DOHH2 (cell line): ENCODE measurements around the gene MTM1.

Experiments
- H3F3A ChIP-seq: fragments of 200-600 bp; sonication (generic), shearing (Covaris generic); 2 replicates; pipeline ENCODE4 v1.6.0; 2016; ENCODE audit warnings: antibody characterized with exemption, mild to moderate bottlenecking; ENCODE audit not compliant: control insufficient read depth, insufficient read depth
- H3K27ac ChIP-seq: fragments of 200-600 bp; sonication (generic); 2 replicates; pipeline ENCODE4 v1.5.1; 2014; ENCODE audit warnings: low read depth, mild to moderate bottlenecking, low read length, moderate library complexity
- H3K27me3 ChIP-seq: fragments of 200-600 bp; sonication (generic); 2 replicates; pipeline ENCODE4 v1.6.1; 2014; ENCODE audit warnings: mild to moderate bottlenecking, low read length, mixed read lengths; ENCODE audit not compliant: control insufficient read depth
- H3K36me3 ChIP-seq: fragments of 200-600 bp; sonication (generic); 2 replicates; pipeline ENCODE4 v1.6.1; 2014; ENCODE audit warnings: mild to moderate bottlenecking, low read length, moderate library complexity, mixed read lengths; ENCODE audit not compliant: control insufficient read depth
- H3K4me1 ChIP-seq: fragments of 200-600 bp; sonication (generic); 2 replicates; pipeline ENCODE4 v1.6.1; 2014; ENCODE audit warnings: mild to moderate bottlenecking, low read length, mixed read lengths; ENCODE audit not compliant: control insufficient read depth
- H3K4me2 ChIP-seq: fragments of 200-600 bp; sonication (generic); 2 replicates; pipeline ENCODE4 v1.6.0; 2014; ENCODE audit warnings: mild to moderate bottlenecking, low read length, moderate library complexity
- H3K4me3 ChIP-seq: fragments of 200-600 bp; sonication (generic); 2 replicates; pipeline ENCODE4 v1.5.1; 2014; ENCODE audit warnings: mild to moderate bottlenecking, low read length, mixed read lengths
- H3K79me2 ChIP-seq: fragments of 200-600 bp; sonication (generic); 2 replicates; pipeline ENCODE4 v1.6.1; 2014; ENCODE audit warnings: mild to moderate bottlenecking, low read length, mixed read lengths; ENCODE audit not compliant: control insufficient read depth
- H3K9me2 ChIP-seq: fragments of 200-600 bp; sonication (generic); replicated peaks from 2 replicates; pipeline ENCODE4 v1.6.1; 2014; ENCODE audit warnings: mild to moderate bottlenecking, low read length, mixed read lengths; ENCODE audit not compliant: control insufficient read depth
- H3K9me3 ChIP-seq: fragments of 200-600 bp; sonication (generic); 2 replicates; pipeline ENCODE4 v1.6.1; 2014; ENCODE audit warnings: antibody characterized with exemption, low read length, mixed read lengths; ENCODE audit not compliant: control insufficient read depth, insufficient read depth
- H4K20me1 ChIP-seq: fragments of 200-600 bp; sonication (generic); 2 replicates; pipeline ENCODE4 v1.6.0; 2014; ENCODE audit warnings: low read depth, mild to moderate bottlenecking, antibody characterized with exemption, low read length, moderate library complexity; ENCODE audit not compliant: control insufficient read depth, insufficient read depth
- EZH2phosphoT487 ChIP-seq: fragments of 200-600 bp; sonication (generic); IDR thresholded peaks from 2 replicates; pipeline ENCODE4 v1.6.1; 2017; ENCODE audit warnings: borderline replicate concordance, mild to moderate bottlenecking, antibody characterized with exemption, low read length, moderate library complexity, mixed read lengths
- TF ChIP-seq, protein P1 (sequence below): fragments of 200-600 bp; sonication (generic); IDR thresholded peaks from one replicate; pipeline ENCODE4 v1.5.1; 2014; ENCODE audit warnings: antibody characterized with exemption, mild to moderate bottlenecking, low read depth, low read length; ENCODE audit not compliant: poor library complexity, severe bottlenecking

MTM1 gene

DNA sequence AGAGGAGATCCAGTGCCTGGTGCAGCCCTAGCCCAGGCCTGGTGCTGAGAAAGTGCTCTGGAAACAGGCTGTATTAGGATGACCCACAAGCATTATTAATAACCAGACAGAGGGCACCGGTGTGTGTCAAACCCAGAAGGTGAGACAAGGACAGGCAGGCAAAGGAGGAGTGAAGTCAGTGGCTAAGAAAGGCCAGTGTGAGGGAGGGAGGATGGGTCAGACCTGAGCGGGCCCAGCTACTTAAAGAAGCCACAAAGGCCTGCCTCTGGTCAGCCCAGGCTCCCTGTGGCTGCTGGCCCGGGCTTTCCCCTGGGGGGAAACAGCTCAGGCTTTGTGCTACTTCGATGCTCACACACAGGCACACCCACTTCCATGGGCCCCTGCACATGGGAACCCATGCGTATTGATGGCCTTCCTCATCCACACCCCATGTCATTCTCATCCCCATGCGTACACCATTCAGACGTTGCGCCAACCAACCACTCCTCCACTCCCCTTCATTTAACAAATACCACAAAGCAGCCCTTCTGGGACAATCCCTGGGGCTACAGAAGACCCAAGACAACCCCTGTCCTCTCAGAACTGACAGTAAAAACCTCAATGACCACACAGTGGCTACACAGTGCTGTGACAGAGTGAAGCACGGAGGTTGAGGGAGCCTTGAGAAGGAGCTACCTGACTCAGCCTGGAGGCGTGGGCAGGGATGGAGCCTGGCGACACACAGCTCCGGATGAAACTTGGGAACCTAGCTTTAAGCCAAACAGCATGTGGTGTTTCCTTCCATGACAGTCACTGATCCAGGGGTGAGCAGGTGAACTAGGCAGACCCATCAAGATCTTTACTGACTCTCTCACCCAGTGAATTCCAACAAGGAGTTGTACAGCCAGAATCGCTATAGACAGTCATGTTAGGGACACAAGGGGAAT, 24.9 kb upstream of the MTM1 start:
- H3K9me3 ChIP-seq: no peaks in the 10 kb centered on the region
- no peaks in the 10 kb centered on the region for H3K79me2 ChIP-seq
- no peaks in the 10 kb centered on the region for H3K27me3 ChIP-seq
- no peak overlapping the region for H3K4me2 ChIP-seq
- H3K4me3 ChIP-seq: no peak overlapping the region
- H3K36me3 ChIP-seq: no peaks in the 10 kb centered on the region
- TF ChIP-seq, protein P1, sequence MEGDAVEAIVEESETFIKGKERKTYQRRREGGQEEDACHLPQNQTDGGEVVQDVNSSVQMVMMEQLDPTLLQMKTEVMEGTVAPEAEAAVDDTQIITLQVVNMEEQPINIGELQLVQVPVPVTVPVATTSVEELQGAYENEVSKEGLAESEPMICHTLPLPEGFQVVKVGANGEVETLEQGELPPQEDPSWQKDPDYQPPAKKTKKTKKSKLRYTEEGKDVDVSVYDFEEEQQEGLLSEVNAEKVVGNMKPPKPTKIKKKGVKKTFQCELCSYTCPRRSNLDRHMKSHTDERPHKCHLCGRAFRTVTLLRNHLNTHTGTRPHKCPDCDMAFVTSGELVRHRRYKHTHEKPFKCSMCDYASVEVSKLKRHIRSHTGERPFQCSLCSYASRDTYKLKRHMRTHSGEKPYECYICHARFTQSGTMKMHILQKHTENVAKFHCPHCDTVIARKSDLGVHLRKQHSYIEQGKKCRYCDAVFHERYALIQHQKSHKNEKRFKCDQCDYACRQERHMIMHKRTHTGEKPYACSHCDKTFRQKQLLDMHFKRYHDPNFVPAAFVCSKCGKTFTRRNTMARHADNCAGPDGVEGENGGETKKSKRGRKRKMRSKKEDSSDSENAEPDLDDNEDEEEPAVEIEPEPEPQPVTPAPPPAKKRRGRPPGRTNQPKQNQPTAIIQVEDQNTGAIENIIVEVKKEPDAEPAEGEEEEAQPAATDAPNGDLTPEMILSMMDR: no peak
- no peak for TF ChIP-seq EZH2phosphoT487
- no peaks in the 10 kb centered on the region for H3K9me2 ChIP-seq
- H3K27ac ChIP-seq: no peak overlapping the region
- H4K20me1 ChIP-seq: no peaks in the 10 kb centered on the region
- no peaks in the 10 kb centered on the region for H3F3A ChIP-seq
- peaks cover 19% of the 10 kb centered on the region for H3K4me1 ChIP-seq

DNA sequence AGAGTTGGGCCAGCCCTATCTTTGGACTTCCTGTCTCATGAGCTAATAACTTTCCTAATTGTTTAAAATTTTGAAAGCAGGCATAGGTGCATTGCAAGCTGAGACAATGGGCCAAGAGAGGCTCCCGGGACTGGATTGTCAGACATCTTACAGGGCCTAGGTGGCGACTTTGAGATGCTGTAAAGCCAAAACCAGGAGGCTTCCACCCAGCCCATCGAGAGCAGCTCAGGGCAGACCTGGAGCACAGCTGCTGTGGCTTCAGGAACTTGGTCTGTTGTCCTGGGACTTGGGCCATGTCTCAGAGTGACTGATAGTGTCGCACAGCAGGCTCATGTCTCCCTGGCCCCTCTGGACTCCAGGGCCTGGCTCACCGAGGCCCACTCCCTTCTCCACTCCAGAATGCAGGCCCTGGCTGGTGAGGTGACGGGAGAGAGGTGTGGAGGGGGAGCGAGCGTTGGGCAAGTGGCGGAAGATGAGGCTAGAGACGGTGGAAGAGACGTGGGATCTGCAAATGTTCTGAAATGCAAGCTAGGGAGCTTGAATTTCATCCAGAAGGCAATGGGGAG, 24.1 kb upstream of the MTM1 start:
- no peaks in the 10 kb centered on the region for H4K20me1 ChIP-seq
- H3K36me3 ChIP-seq: no peaks in the 10 kb centered on the region
- H3K4me2 ChIP-seq: no peak overlapping the region
- H3K4me3 ChIP-seq: no peak overlapping the region
- H3K9me3 ChIP-seq: no peaks in the 10 kb centered on the region
- H3K79me2 ChIP-seq: no peaks in the 10 kb centered on the region
- no peaks in the 10 kb centered on the region for H3F3A ChIP-seq
- peaks cover 19% of the 10 kb centered on the region for H3K4me1 ChIP-seq
- H3K27ac ChIP-seq: no peak overlapping the region
- no peaks in the 10 kb centered on the region for H3K9me2 ChIP-seq
- no peaks in the 10 kb centered on the region for H3K27me3 ChIP-seq
- TF ChIP-seq, protein P1: peak; percentile 9
- TF ChIP-seq EZH2phosphoT487: no peak

DNA sequence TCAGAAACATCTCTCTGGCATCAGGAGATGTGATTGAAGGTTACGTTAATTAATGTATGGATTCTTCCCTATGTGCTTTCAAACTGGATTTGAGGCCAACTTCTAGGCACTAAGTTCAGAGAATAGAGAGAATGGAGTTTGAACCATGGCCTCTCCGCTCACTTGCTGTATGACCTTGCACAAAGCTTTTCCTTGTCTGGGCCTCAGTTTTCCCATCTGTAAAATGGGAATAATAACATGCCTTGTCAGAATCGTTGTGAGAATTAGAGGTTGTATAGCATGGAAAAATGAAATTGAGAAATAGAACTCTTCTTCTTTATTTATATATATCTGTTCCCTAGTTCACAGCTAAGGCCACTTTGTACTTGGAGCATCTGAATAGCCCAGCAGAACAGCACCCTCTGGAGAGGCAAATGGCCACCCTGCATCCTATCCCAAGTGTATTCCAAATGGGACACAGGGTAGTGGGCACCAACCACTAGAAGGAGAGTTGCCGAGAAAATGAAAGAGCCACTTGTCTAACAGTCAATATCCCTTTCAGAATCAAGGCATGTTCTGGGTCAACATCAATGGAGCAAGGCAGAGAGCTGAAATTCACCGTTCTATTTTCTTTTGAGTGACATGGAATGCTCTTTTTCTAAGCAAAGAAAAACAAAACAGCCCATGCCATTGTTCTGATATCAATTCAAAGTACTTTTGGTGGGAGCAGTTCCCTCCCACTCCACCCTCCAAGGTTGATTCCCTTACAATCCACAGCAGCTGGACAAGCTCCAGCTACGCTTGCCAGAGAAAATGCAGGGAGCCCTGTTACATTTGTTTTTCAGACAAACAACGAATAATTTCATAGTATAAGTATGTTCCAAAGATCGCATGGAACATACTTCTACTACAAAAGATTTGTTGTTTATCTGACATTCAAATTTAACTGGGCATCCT, 23.3 kb upstream of the MTM1 start:
- peaks cover 19% of the 10 kb centered on the region for H3K4me1 ChIP-seq
- H3F3A ChIP-seq: no peaks in the 10 kb centered on the region
- H3K4me2 ChIP-seq: no peak overlapping the region
- H3K27ac ChIP-seq: no peak overlapping the region
- no peaks in the 10 kb centered on the region for H3K9me2 ChIP-seq
- no peaks in the 10 kb centered on the region for H3K9me3 ChIP-seq
- H3K79me2 ChIP-seq: no peaks in the 10 kb centered on the region
- H3K4me3 ChIP-seq: no peak overlapping the region
- H4K20me1 ChIP-seq: no peaks in the 10 kb centered on the region
- no peak for TF ChIP-seq EZH2phosphoT487
- TF ChIP-seq, protein P1: no peak
- H3K27me3 ChIP-seq: no peaks in the 10 kb centered on the region
- H3K36me3 ChIP-seq: no peaks in the 10 kb centered on the region
